Esophagus muscularis mucosa (tissue), 4 donors: ENCODE measurements around the gene RDH16. TPM values are rescaled to one million over a fixed set of nuclear protein-coding genes. Genes with fewer than 3 reads are reported as not detected.

ENCODE experiments used
- DNase-seq: peaks from one replicate; pipeline ENCODE4 v3.0.0-alpha.2; 2017; ENCODE audit errors: extremely low spot score
- H3K27ac ChIP-seq, 4 donors: fragments of 200-600 bp; sonication (generic); replicated peaks in 1 of 4; 1 replicate in 3 of 4; 2 replicates in 1 of 4; pipeline ENCODE4 v1.5.1; 2016 to 2019; ENCODE audit warnings: mild to moderate bottlenecking in 1 of 4
- H3K27me3 ChIP-seq, 4 donors: fragments of 200-600 bp; sonication (generic); one replicate each; pipeline versions ENCODE4 v1.5.1 to v1.6.0; 2016 to 2019
- H3K36me3 ChIP-seq, 4 donors: fragments of 200-600 bp; sonication (generic); one replicate each; pipeline ENCODE4 v1.5.1; 2016 to 2019
- H3K4me1 ChIP-seq, 4 donors: fragments of 200-600 bp; sonication (generic); one replicate each; pipeline ENCODE4 v1.5.1; 2016 to 2019
- H3K4me3 ChIP-seq, 4 donors: fragments of 200-600 bp; sonication (generic); 1 replicate in 2 of 4; 2 replicates in 2 of 4; pipeline ENCODE4 v1.5.1; 2016 to 2019; ENCODE audit warnings: mild to moderate bottlenecking in 4 of 4, moderate library complexity in 1 of 4
- H3K9me3 ChIP-seq, 4 donors: fragments of 200-600 bp; sonication (generic); 1 replicate in 3 of 4; 2 replicates in 1 of 4; pipeline ENCODE4 v1.5.1; 2016 to 2019
- CTCF ChIP-seq, 3 experiments: fragments of 200-600 bp in 2 of 3; fragments of 450-650 bp in 1 of 3; sonication (generic) in 2 of 3; IDR thresholded peaks; one replicate each; pipeline ENCODE4 v1.5.1; 2017 to 2019; ENCODE audit warnings: antibody characterized with exemption in 3 of 3, mild to moderate bottlenecking in 2 of 3, moderate library complexity in 1 of 3
- EP300 ChIP-seq: sonication (generic); formaldehyde crosslinking; IDR thresholded peaks from one replicate; pipeline ENCODE4 v1.6.1; 2017; ENCODE audit warnings: antibody characterized with exemption
- POLR2A ChIP-seq: fragments of 450-650 bp; IDR thresholded peaks from one replicate; pipeline ENCODE4 v1.6.1; 2017; ENCODE audit warnings: antibody characterized with exemption, moderate library complexity, mild to moderate bottlenecking, low read depth
- POLR2AphosphoS5 ChIP-seq, 2 donors: sonication (generic); formaldehyde crosslinking; IDR thresholded peaks; one replicate each; pipeline ENCODE4 v1.6.1; 2017; ENCODE audit warnings: antibody characterized with exemption in 2 of 2
- WGBS: methylation state at CpG from one replicate; pipeline ENCODE4 v1.1.5; 2018; 5-methylcytosine and 5-hydroxymethylcytosine counted together
- intact Hi-C: fragments of 100-400 bp; cut with DNase I; formaldehyde crosslinking; loops from one replicate; pipeline ENCODE4 v1.15.1; 2023
- total RNA-seq, 4 donors: library from RNA; depleted of rRNA; stranded (reverse); fragments of >200 nt; gene quantifications; one replicate each; pipeline versions ENCODE4 v1.1.0 to v1.2.1, GENCODE V29; 2016

Gene RDH16
- total RNA-seq, 4 donors from 2014 or later = 0.17 to 0.69 (median 0.42) TPM; not detected in 1

GRCh38 chr12:56931474-56931978 is 25.9 kb downstream of the RDH16 start:
- no peaks in the 10 kb centered on the region for H3K27me3 ChIP-seq
- H3K9me3 ChIP-seq = no peaks in the 10 kb centered on the region
- no peak overlapping the region for H3K27ac ChIP-seq
- H3K36me3 ChIP-seq = no peaks in the 10 kb centered on the region
- peaks cover 0 to 4% (median 0%) of the 10 kb centered on the region in 4 donors for H3K4me1 ChIP-seq
- intact Hi-C loops = no loop called here
- TF ChIP-seq CTCF (IDR thresholded peaks at IDR 0.05) (no peak), EP300 (no peak), POLR2A (no peak), POLR2AphosphoS5 (IDR thresholded peaks at IDR 0.05) (no peak)
- 91% methylated on average over 2 of the region's 2 CpGs for WGBS
- peak; percentile 87 for DNase-seq
- H3K4me3 ChIP-seq = no peak overlapping the region

GRCh38 chr12:56930241-56930640 is 27.2 kb downstream of the RDH16 start:
- H3K9me3 ChIP-seq = no peaks in the 10 kb centered on the region
- H3K27ac ChIP-seq = no peak overlapping the region
- no peak overlapping the region for H3K4me3 ChIP-seq
- peaks cover 0 to 4% (median 0%) of the 10 kb centered on the region in 4 donors for H3K4me1 ChIP-seq
- intact Hi-C loops = no loop called here
- no peak for TF ChIP-seq EP300
- peak; percentile 82 for DNase-seq
- no peaks in the 10 kb centered on the region for H3K27me3 ChIP-seq
- 88% methylated on average over 5 of the region's 8 CpGs for WGBS
- no peaks in the 10 kb centered on the region for H3K36me3 ChIP-seq

GRCh38 chr12:56929780-56930179 is 27.6 kb downstream of the RDH16 start:
- intact Hi-C loops = no loop called here
- no peaks in the 10 kb centered on the region for H3K36me3 ChIP-seq
- 76% methylated on average over 4 of the region's 4 CpGs for WGBS
- no peak overlapping the region for H3K4me3 ChIP-seq
- DNase-seq = peak; percentile 75
- no peaks in the 10 kb centered on the region for H3K9me3 ChIP-seq
- H3K27ac ChIP-seq = no peak overlapping the region
- TF ChIP-seq POLR2AphosphoS5 (IDR thresholded peaks at IDR 0.05) (no peak), EP300 (no peak), POLR2A (no peak), CTCF (IDR thresholded peaks at IDR 0.05) (no peak)
- peaks cover 0 to 4% (median 0%) of the 10 kb centered on the region in 4 donors for H3K4me1 ChIP-seq
- no peaks in the 10 kb centered on the region for H3K27me3 ChIP-seq

- no peaks in the 10 kb centered on the region for H3K36me3 ChIP-seq
- no peaks in the 10 kb centered on the region for H3K27me3 ChIP-seq
- TF ChIP-seq POLR2AphosphoS5 (IDR thresholded peaks at IDR 0.05) = no peak
- no peak overlapping the region for H3K27ac ChIP-seq
- H3K4me3 ChIP-seq = no peak overlapping the region
- intact Hi-C loops = no loop called here
- DNase-seq = no peak
- 73% methylated on average over 3 of the region's 3 CpGs for WGBS
- no peaks in the 10 kb centered on the region for H3K9me3 ChIP-seq
- H3K4me1 ChIP-seq = peaks cover 0 to 4% (median 0%) of the 10 kb centered on the region in 4 donors
These were observed 29.1 kb downstream of the RDH16 start for GRCh38 chr12:56928262-56928661.

- 75% methylated on average over 4 of the region's 4 CpGs for WGBS
- H3K4me1 ChIP-seq = peaks cover 0 to 4% (median 0%) of the 10 kb centered on the region in 4 donors
- TF ChIP-seq POLR2A = no peak
- no peak for TF ChIP-seq EP300
- TF ChIP-seq POLR2AphosphoS5 (IDR thresholded peaks at IDR 0.05) = no peak
- TF ChIP-seq CTCF (IDR thresholded peaks at IDR 0.05) = no peak
- H3K27ac ChIP-seq = no peak overlapping the region
- no peaks in the 10 kb centered on the region for H3K36me3 ChIP-seq
- peak; percentile 42 for DNase-seq
- H3K9me3 ChIP-seq = no peaks in the 10 kb centered on the region
- no peaks in the 10 kb centered on the region for H3K27me3 ChIP-seq
- H3K4me3 ChIP-seq = no peak overlapping the region
- intact Hi-C loops = no loop called here
These were observed 30.1 kb downstream of the RDH16 start for GRCh38 chr12:56927281-56927680.

GRCh38 chr12:56922031-56922430 is 35.4 kb downstream of the RDH16 start:
- no peaks in the 10 kb centered on the region for H3K9me3 ChIP-seq
- WGBS = 83% methylated on average over 1 of the region's 1 CpG
- no peak overlapping the region for H3K4me3 ChIP-seq
- intact Hi-C loops = no loop called here
- no peak overlapping the region for H3K27ac ChIP-seq
- H3K36me3 ChIP-seq = no peaks in the 10 kb centered on the region
- DNase-seq = peak; percentile 42
- no peaks in the 10 kb centered on the region for H3K4me1 ChIP-seq
- TF ChIP-seq POLR2A (no peak), CTCF (IDR thresholded peaks at IDR 0.05) (no peak)
- H3K27me3 ChIP-seq = no peaks in the 10 kb centered on the region
